ENCODE measurements around the gene GZF1.
A peak's percentile ranks its signal among the peaks of the same experiment; 100 is the strongest.

GZF1 gene

DNA sequence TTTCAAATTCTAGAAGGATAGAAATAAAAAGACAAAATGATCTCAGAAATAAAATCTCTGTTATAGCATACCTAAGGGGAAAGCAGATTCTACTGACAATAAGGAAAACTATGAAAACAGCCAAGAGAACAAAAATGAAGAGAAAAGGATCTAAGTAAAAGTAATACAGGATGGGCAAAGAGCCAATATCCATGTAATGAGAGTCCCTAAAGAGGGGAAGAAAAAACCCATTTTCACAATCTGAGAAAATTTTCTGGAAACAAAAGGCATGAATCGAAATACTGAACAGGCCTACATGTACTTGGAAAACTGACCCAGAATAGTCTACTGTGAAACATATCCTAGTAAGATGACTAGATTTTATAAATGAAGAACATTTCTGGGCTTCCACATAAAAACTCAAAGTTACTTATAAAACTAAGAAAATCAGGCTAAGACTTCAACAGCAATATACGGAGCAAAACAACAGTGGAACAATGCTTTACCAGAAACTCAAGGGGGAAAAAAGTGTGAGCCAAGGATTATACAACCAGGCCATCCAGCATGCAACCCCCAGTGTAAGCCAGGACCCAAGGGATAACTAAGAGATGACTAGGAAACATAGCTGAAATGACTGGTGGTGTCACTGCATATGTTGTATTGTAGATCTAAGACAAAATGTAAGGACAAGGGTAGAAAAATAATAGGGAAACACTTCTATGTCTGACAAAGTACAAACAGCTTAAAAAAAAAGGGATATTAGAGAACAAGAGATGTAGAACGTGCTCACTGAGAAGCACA, 49.1 kb downstream of the GZF1 start:
- DNase-seq: no peak

DNA sequence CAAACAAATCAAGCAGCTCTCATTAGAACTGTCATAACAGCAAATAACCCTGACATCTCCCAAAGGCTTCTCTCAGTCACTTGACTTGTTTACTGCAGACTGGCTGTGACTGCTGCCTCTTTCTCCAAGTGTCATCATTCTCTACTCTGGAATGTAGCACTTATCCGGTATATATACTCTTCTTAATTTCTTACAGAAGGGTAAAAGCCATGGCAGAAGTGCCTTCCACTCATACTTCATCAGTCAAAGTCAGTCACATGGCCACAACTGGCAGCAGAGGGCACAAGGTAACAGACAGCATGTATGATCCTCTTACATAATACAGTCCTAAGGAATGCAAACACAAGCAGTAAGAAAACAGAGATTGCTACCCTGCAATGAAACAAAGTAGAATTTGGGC, 50.0 kb downstream of the GZF1 start:
- DNase-seq: no peak

DNA sequence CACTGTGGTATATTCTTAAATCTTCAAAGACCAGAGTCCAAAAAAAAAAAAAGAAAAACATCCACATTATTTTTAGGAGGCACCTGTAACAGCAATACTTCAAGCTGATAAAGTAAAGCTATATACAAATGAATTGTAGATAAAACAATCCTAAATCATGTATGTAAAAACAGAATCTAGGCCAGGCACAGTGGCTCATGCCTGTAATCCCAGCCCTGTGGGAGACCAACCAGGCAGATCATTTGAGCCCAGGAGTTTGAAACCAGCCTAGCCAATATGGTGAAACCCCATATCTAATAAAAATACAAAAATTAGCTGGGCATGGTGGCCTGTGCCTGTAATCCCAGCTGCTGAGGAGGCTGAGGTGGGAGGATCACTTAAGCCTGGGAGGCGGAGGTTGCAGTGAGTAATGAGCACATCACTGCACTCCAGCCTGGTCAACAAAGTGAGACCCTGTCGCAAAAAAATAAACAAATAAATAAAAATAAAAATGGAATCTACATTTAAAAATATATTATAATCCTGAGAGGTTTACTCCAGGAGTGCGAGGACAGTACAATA, 52.0 kb downstream of the GZF1 start:
- DNase-seq: no peak

DNA sequence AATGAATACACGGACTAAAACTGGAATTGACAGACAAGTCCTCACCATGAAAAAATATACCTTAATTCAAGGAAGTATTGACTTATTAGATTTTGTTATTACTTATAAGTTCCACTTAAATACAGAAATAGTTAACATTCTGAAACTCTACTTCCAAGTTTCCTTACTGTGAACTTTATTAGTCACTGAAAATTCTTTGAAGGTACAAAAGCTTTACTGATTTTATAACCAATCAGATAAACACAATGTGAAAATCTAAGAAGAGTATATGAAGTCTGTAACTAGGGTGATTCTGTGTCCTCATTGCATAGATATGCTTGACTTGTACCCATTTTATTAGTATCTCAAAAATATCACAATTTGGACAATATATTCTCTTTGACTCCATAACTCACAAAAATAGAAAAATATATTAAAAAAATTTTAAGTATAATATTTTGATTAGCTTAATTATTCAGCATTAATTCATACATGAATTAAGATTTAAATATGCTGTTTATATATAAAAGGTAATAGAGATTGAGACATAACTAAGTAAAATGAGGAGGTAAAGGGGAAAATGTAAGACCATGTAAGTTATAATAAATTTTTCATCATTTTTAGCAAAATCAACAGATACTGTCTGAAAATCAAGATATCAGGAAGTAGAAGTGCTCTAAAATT, 52.7 kb downstream of the GZF1 start:
- DNase-seq: no peak

DNA sequence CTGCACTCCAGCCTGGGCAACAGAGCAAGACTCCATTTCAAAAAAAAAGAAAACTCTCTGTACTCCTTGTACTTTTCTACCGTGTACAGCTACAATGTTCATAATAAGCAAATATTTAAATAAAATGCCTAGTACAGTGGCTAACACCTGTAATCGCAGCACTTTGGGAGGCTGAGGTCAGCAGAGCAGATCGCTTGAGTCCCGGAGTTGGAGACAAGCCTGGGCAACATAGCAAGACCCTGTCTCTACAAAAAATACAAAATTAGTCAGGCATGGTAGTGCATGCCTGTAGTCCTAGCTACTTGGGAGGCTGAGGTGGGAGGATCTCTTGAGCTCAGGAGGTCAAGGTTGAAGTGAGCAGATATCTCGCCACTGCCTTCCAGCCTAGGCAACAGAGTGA, 53.6 kb downstream of the GZF1 start:
- no peak for DNase-seq

DNA sequence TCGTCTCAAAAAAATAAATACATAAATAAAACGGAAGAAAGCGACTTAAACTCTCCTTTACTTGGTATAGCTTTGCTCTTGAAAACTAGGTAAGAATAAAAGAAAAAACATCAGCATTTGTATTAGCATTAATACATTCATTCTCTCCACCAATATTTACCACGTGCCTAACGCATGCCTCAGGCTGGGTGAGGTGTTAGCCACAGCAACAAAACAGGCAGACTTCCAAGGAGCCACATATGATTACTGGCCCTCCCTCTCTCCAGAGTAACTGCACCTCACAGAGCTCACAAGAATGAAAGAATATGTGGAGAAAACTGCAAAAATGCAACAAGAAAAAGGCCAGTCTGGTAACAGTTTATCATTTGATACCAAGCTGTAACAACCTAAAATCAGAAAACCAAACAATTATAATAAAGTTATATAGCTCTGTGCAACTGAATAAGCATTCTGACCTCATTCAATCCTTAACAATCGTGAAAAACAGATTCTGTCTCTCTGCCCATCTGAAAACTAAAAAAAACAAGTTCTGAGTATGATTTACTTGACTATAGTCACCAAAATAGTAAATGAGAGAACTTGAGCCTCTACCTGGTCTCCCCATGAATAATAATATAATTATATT, 54.1 kb downstream of the GZF1 start:
- no peak for DNase-seq

DNA sequence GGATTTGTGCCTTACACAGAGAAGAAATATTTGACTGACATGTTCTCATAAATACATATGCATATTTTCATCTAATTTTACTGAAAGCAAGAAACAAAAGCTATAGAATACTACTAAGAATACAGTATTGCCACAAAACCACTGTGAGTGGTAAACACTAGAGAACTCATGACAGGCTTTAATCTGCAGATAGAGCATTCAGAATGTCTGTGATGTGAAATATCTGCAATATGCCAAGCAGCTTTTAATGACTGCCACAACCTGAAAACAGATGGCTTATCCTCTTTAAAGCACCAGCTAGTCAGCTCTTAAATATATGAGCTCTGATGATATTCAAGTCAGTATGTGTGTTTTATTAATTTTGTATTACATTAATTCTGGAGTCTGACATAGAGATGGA, 55.9 kb downstream of the GZF1 start:
- no peak for DNase-seq

DNA sequence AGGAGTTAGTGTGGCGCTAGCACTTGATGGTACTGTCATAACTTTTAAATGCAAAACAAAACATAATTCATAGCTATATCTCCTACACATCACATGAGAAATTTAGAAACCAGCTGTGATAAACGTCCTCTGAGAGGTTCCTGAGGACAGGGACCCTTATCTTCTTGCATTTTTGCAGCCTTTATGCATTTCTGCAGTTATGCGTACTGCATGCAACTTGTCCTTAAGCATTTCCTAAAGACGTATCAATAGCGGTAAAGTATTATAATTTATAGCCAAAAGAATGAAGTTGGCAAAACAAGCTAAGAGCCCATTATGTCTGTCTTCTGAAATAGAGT, 57.6 kb downstream of the GZF1 start:
- DNase-seq: no peak

DNA sequence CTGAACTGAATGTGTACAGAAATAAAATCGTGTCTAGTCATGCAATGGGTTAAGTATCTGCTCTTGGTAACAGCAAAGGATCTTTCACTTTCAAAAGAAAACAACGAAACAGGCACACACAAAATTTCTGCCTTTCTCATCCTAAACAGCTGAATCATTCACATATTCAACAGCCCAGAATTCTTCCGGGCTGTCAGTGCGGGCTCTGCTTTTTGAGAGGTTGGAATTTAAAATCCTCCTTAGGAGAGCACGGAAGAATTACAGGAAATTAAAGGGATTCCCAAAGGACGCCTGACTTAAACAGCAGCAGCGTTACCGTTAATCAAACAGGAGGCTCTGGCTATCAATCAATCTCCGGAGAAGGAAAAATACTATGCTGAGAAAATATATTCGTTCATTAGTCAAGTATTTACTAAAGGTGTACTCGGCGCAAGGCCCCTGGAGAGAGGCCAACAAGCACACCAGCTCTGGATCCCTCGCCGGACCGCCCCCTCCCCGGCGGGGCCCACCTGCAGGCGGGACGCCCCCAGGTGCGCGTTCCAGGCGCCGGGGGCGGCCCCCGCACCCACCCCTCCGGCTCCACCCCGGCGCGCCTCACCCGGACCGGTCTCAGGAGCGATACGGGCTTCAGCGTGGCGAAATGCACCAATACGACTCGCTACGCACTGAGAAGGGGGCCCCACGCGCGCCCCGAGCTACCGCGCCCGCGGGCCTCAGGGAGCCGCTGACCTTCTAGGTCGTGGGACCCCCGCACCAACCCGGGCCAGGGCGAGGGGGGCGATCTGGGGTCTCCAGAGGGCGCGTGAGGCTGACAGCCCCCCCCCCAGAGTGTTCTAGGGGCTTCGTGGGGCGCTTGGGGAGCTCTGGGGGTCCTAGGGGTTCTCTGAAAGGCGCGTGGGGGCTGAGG, 58.3 kb downstream of the GZF1 start:
- peak; percentile 56 to 58 for DNase-seq

DNA sequence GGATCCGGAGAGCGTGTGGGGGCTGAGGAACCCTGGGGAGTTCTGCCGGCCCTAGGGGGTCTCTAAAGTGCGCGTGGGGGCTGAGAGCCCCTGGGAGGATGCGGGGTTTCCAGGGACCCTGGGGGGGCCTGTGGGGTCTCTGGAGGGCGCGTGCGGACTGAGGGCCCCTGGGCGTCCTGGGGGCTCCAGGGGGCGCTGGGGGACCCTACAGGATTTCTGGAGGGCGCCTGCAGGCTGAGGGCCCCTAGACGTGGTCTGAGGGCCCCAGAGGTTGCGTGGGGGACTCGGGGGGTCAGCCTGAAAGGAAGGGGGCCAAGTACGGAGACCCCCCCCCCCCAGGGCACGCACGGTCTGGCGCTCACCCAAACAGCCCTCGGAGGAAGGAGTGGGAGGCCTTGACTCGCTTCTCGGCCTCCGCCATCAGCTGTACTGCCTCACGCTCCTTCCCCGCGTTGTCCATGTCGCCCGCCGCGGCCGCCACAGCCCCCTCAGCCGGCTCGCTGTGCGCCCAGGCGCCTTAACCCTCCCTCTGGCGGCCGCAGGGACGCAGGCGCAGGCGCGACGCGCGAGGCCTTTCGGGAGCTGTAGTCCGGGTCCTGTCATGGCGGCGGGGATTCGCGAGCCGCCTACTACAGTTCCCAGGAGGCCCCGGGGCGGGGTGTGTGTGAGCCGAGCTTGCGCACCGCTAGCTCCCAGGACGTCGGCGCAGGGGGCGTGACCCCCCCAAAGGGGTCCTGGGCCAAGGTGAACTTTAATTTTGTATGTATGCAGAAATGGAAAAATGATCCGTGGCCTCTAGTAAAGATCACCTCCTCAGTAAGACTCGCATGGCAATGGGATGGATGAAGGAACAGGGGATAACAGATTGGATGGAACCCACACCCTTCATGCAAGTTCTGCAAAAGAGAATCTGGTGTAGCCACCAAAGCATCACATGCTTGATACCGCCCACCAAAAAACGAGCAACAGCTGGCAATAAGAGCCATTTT, 59.3 kb downstream of the GZF1 start, which contains the start of gene NAPB:
Gene NAPB, minus strand, starts transcription at position 546 of the 989 bp plus-strand sequence. Its CDS starts 86 bp downstream, at position 460.
- DNase-seq: peak; percentile 91 to 92

All from stimulated activated CD4-positive, alpha-beta T cell treated with anti-CD3 and anti-CD28 coated beads, Interleukin-4, amount 100 ng/mL, for 4 hours (primary cell).